ENCODE results near the gene SPTLC1.

The SPTLC1 gene

DNA sequence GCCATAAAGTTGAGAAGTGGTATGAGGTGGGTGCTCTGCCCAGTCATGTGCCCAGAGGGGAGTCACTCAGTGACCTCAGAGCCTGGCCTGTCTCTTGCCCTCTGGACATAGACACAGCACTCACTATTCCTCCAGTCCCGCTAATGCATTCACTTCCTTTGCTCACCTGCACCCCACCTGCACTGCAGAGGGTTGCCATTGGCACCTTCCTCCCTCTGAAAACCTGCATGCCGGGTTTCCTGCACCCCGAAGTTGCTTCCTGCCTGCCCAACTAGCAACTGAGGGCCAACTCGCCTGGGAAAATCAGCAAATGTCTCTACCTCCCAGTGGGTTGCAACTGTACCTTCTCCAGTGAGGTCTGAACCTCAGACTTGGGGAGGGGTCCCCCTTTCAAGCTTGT, 48.1 kb upstream of the SPTLC1 start:
- Histone ChIP-seq H3K27ac (replicated peaks) (no peak overlapping the region), H3K27me3 (ENCODE audit: insufficient read depth, poor library complexity, severe bottlenecking) (no peaks in the 10 kb centered on the region), H3K4me3 (replicated peaks; ENCODE audit: insufficient read depth, low read length) (no peak overlapping the region)
- TF ChIP-seq POLR2AphosphoS5 (IDR thresholded peaks at IDR 0.05; ENCODE audit: low read depth): no peak
- TF ChIP-seq GABPA (IDR thresholded peaks at IDR 0.05; ENCODE audit: low read depth): no peak
- no peak for TF ChIP-seq SPI1 (IDR thresholded peaks at IDR 0.05; ENCODE audit: borderline replicate concordance, low read depth)
- TF ChIP-seq CTCF (IDR thresholded peaks at IDR 0.05; ENCODE audit: insufficient read depth, low read length): no peak
- TF ChIP-seq, protein P1, sequence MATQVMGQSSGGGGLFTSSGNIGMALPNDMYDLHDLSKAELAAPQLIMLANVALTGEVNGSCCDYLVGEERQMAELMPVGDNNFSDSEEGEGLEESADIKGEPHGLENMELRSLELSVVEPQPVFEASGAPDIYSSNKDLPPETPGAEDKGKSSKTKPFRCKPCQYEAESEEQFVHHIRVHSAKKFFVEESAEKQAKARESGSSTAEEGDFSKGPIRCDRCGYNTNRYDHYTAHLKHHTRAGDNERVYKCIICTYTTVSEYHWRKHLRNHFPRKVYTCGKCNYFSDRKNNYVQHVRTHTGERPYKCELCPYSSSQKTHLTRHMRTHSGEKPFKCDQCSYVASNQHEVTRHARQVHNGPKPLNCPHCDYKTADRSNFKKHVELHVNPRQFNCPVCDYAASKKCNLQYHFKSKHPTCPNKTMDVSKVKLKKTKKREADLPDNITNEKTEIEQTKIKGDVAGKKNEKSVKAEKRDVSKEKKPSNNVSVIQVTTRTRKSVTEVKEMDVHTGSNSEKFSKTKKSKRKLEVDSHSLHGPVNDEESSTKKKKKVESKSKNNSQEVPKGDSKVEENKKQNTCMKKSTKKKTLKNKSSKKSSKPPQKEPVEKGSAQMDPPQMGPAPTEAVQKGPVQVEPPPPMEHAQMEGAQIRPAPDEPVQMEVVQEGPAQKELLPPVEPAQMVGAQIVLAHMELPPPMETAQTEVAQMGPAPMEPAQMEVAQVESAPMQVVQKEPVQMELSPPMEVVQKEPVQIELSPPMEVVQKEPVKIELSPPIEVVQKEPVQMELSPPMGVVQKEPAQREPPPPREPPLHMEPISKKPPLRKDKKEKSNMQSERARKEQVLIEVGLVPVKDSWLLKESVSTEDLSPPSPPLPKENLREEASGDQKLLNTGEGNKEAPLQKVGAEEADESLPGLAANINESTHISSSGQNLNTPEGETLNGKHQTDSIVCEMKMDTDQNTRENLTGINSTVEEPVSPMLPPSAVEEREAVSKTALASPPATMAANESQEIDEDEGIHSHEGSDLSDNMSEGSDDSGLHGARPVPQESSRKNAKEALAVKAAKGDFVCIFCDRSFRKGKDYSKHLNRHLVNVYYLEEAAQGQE (IDR thresholded peaks at IDR 0.05; ENCODE audit: insufficient replicate concordance, low read depth): no peak
- DNase-seq (ENCODE audit: low read depth in 1 of 2, low spot score in 1 of 2): no peak

DNA sequence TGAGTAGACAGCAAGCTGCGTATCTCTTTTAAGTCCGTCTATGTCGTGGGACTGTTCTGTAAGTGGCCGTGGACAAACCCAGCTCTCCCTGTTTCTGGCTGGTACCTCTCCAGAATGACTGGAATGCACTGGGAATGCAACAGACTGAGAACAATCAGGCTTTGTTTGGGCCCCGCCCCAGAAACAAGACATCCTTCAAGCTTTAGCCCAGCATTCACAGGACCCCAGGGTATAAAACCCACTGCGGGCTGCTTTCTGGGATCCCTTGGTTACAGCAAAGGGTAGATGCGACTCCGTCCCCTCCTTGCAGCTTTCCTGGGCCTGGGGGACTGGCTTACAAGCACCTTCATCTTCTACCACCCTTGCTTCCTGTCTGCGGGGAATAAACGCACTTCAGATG, 45.6 kb upstream of the SPTLC1 start:
- no peak for DNase-seq (ENCODE audit: low read depth in 1 of 2, low spot score in 1 of 2)
- no peak for TF ChIP-seq CTCF (IDR thresholded peaks at IDR 0.05; ENCODE audit: insufficient read depth, low read length)
- no peak for TF ChIP-seq POLR2AphosphoS5 (IDR thresholded peaks at IDR 0.05; ENCODE audit: low read depth)
- TF ChIP-seq, protein P1 (IDR thresholded peaks at IDR 0.05; ENCODE audit: insufficient replicate concordance, low read depth): no peak
- TF ChIP-seq SPI1 (IDR thresholded peaks at IDR 0.05; ENCODE audit: borderline replicate concordance, low read depth): no peak
- no peak for TF ChIP-seq GABPA (IDR thresholded peaks at IDR 0.05; ENCODE audit: low read depth)
- Histone ChIP-seq H3K4me3 (replicated peaks; ENCODE audit: insufficient read depth, low read length) (no peak overlapping the region), H3K27me3 (ENCODE audit: insufficient read depth, poor library complexity, severe bottlenecking) (no peaks in the 10 kb centered on the region), H3K27ac (replicated peaks) (no peak overlapping the region)

GRCh38 chr9:92159058-92159457, 43.8 kb upstream of the SPTLC1 start:
- Histone ChIP-seq H3K27me3 (ENCODE audit: insufficient read depth, poor library complexity, severe bottlenecking) (no peaks in the 10 kb centered on the region), H3K27ac (replicated peaks) (no peak overlapping the region), H3K4me3 (replicated peaks; ENCODE audit: insufficient read depth, low read length) (no peak overlapping the region)
- no peak for DNase-seq (ENCODE audit: low read depth in 1 of 2, low spot score in 1 of 2)
- no peak for TF ChIP-seq SPI1 (IDR thresholded peaks at IDR 0.05; ENCODE audit: borderline replicate concordance, low read depth)
- TF ChIP-seq GABPA (IDR thresholded peaks at IDR 0.05; ENCODE audit: low read depth): no peak
- no peak for TF ChIP-seq POLR2AphosphoS5 (IDR thresholded peaks at IDR 0.05; ENCODE audit: low read depth)
- no peak for TF ChIP-seq CTCF (IDR thresholded peaks at IDR 0.05; ENCODE audit: insufficient read depth, low read length)
- TF ChIP-seq, protein P1 (IDR thresholded peaks at IDR 0.05; ENCODE audit: insufficient replicate concordance, low read depth): no peak

Data from HL-60 (cell line).